NCI-H748 (cell line): Measurements from ENCODE around the gene GAGE12G.
"Not testable (repeated sequence)": the region's sequence is repeated elsewhere in the genome, so short reads cannot be mapped to it uniquely, and the experiment has no call there.

Source experiments
- DNase-seq: peaks from one replicate; lab custom pipeline; 2025; ENCODE audit not compliant: unreplicated experiment; lab: John Stamatoyannopoulos, UW

The GAGE12G gene, protein sequence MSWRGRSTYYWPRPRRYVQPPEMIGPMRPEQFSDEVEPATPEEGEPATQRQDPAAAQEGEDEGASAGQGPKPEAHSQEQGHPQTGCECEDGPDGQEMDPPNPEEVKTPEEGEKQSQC

DNA sequence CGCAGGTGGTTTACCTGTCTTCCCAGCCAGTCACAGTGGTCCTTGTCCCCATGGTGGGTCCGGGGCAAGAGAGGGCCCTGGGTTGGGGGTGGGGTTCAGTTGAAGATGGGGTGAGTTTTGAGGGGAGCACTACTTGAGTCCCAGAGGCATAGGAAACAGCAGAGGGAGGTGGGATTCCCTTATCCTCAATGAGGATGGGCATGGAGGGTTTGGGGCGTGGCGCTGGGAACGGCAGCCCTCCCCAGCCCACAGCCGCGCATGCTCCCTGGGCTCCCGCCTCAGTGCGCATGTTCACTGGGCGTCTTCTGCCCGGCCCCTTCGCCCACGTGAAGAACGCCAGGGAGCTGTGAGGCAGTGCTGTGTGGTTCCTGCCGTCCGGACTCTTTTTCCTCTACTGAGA is at the start of gene GAGE12G:
TSS of gene GAGE12G (plus strand) at position 301 of the 400 bp plus-strand sequence. CDS start 1,155 bp downstream, outside the sequence.
- not testable (repeated sequence) for DNase-seq

- DNase-seq = not testable (repeated sequence)
These were observed 38.3 kb upstream of the GAGE12G start, which contains the start of gene GAGE12C for GRCh38 chrX:49531877-49532276. GAGE12C (plus strand) TSS chrX:49532177; CDS start chrX:49533332, 1,155 bp downstream.

GRCh38 chrX:49541433-49541832 is 28.8 kb upstream of the GAGE12G start, which contains the start of gene GAGE12D:
GAGE12D (plus strand) TSS chrX:49541733; CDS start chrX:49542888, 1,155 bp downstream.
- not testable (repeated sequence) for DNase-seq

- not testable (repeated sequence) for DNase-seq
These were observed 19.2 kb upstream of the GAGE12G start, which contains the start of gene GAGE12E for GRCh38 chrX:49550989-49551388. GAGE12E (plus strand) TSS chrX:49551289; CDS start chrX:49552444, 1,155 bp downstream.

- DNase-seq = not testable (repeated sequence)
These were observed 9.7 kb upstream of the GAGE12G start, which contains the start of gene GAGE12F for GRCh38 chrX:49560542-49560941. GAGE12F (plus strand) TSS chrX:49560842; CDS start chrX:49561997, 1,155 bp downstream.

DNA sequence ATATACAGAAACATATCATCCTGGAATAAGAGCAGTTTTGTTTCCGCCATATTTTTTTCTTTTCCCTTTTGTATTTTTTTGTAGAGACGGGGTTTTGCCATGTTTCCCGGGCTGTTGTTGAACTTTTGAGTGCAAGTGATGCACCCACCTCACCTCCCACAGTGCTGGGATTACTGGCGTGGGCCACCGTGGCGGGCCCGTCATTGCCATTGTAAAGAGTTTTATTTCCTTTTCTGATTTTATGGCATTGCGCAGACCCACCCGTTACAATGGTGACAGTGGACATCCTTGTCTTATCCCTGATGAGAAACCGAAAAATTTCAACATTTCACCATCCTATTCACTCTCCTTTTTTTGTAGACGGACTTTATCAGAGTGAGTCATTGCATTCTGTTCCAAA is 1.5 kb upstream of the GAGE12G start:
- not testable (repeated sequence) for DNase-seq

- not testable (repeated sequence) for DNase-seq
These were observed 1.0 kb upstream of the GAGE12G start for GRCh38 chrX:49569152-49569551.

GRCh38 chrX:49579649-49580048 is 9.4 kb downstream of the GAGE12G start, which contains the start of gene GAGE12H:
GAGE12H (plus strand) TSS chrX:49579949; CDS start chrX:49581104, 1,155 bp downstream.
- DNase-seq = not testable (repeated sequence)

- DNase-seq = not testable (repeated sequence)
These were observed 19.0 kb downstream of the GAGE12G start, which contains the start of gene GAGE2A for GRCh38 chrX:49589196-49589595. GAGE2A (plus strand) TSS chrX:49589496; CDS start chrX:49590651, 1,155 bp downstream.

GRCh38 chrX:49589769-49590478 is 19.7 kb downstream of the GAGE12G start:
- not testable (repeated sequence) for DNase-seq

DNA sequence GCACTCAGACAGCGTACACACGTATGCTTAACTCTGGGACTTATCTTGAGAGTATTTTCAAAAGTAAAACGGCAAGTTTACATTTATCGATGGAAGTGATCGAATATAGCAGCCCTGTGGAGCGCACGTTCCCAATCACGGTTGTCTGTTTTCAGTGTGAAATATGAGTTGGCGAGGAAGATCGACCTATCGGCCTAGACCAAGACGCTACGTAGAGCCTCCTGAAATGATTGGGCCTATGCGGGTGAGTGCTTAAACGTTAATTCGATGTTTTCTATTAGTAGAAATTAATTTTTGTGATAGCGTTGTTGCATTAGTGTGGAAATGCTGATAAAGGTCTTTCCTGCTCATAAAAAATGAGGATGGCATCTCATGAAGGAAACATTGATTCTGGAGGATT is 20.3 kb downstream of the GAGE12G start:
- not testable (repeated sequence) for DNase-seq

- not testable (repeated sequence) for DNase-seq
These were observed 28.5 kb downstream of the GAGE12G start, which contains the start of gene GAGE1 for GRCh38 chrX:49598720-49599119. GAGE1 (plus strand) TSS chrX:49599020; CDS start chrX:49600175, 1,155 bp downstream.

DNA sequence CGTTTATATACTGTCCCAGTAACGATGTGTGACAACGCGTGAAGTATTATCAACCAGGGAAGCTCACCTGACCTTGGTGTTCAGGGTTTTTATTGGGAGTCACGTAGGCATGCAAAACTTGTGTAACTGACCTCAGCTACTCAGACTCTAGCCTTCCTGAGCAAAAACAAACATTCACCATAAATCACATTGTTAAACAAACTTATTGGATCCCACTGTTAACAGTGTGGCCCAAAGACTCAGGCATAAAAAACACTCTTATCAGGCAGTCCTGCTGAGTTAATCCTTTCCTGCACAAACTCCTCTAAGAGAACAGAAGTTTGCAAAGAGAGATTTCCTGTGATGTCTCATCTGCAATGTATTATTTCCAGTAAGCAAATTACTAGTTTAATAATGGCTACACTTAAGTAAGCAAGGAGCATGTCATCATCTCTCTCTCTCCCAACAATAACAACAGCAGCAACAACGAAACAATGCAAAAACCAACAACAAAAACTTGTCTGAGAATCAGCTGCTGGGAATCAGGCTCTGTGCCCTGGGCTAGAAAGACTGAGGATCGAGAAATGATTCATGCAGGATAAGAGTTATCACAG is 40.6 kb downstream of the GAGE12G start:
- no peak for DNase-seq

DNA sequence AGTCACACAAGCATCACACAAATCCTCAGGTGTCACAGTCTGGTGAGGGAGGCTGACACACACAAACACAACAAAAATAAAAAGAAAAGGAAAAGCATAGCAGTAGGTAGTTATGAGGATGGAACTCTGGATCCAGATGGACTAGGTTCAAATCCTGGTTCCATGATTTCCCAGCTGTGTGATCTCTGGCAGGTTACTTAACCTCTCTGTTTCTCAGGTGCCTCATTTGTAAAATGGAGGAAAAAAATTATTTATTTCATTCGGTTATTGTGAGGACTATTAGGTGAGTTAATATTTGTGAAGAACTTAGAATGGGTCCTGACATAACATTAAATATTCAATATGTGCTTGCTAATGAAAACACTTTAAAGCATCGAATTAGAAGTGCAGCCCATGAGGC is 48.4 kb downstream of the GAGE12G start:
- DNase-seq = no peak
